ENCODE results near the gene EEF2K. TPM values are rescaled to one million over a fixed set of nuclear protein-coding genes. Genes with fewer than 3 reads are reported as not detected.

EEF2K gene
- total RNA-seq, 3 donors from 2014 or later, result 38.6 to 60.8 (median 39.7) TPM

GRCh38 chr16:22327446-22327775 is 121.3 kb downstream of the EEF2K start:
- intact Hi-C loops (cut with DNase I, micrococcal nuclease), result no loop called here
- TF ChIP-seq, protein P1, sequence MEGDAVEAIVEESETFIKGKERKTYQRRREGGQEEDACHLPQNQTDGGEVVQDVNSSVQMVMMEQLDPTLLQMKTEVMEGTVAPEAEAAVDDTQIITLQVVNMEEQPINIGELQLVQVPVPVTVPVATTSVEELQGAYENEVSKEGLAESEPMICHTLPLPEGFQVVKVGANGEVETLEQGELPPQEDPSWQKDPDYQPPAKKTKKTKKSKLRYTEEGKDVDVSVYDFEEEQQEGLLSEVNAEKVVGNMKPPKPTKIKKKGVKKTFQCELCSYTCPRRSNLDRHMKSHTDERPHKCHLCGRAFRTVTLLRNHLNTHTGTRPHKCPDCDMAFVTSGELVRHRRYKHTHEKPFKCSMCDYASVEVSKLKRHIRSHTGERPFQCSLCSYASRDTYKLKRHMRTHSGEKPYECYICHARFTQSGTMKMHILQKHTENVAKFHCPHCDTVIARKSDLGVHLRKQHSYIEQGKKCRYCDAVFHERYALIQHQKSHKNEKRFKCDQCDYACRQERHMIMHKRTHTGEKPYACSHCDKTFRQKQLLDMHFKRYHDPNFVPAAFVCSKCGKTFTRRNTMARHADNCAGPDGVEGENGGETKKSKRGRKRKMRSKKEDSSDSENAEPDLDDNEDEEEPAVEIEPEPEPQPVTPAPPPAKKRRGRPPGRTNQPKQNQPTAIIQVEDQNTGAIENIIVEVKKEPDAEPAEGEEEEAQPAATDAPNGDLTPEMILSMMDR (IDR thresholded peaks at IDR 0.05), result no peak
- Histone ChIP-seq H3K4me1 (ENCODE audit: low read depth) (peaks cover 2% of the 10 kb centered on the region), H3K9me3 (no peaks in the 10 kb centered on the region), H3K36me3 (ENCODE audit: low read depth) (peaks cover 14% of the 10 kb centered on the region), H3K4me3 (no peak overlapping the region)
- DNase-seq (no peak), ATAC-seq (no peak)

DNA sequence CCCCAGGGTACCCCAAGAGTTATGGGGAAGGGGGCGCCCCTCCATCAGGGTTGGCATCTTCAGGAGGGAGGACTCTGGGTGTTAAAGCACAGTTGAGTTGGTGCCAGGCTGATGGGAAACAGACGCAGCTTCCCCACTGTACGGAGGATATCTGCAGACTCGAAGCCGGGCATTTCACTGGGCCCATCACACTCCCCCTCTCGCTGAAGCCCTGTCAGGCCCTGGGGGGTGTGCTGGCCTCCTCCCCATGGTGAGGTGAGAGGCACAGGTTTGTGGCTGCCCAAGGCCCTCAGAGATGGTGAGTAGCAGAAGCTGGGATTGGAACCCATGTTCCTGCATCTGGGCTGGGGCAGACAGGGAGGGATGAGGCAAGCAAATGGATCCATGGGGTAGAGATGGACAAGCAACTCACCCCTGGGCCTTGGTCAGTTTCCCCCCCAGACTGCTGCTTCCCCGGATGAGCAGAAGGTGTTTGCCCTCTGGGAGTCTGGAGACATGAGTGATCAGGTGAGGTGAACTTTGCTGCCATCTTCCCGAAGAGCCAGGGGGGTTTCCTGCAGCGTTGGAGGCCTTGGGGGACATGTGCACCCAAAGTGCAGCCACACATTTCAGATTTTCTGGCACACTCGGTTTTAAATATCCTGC is 122.1 kb downstream of the EEF2K start:
- TF ChIP-seq, protein P1 (IDR thresholded peaks at IDR 0.05), result no peak
- ATAC-seq (no peak), DNase-seq (no peak)
- Histone ChIP-seq H3K4me3 (no peak overlapping the region), H3K9me3 (no peaks in the 10 kb centered on the region), H3K4me1 (ENCODE audit: low read depth) (peaks cover 2% of the 10 kb centered on the region), H3K36me3 (ENCODE audit: low read depth) (peaks cover 14% of the 10 kb centered on the region)
- intact Hi-C loops (cut with DNase I, micrococcal nuclease), result no loop called here

DNA sequence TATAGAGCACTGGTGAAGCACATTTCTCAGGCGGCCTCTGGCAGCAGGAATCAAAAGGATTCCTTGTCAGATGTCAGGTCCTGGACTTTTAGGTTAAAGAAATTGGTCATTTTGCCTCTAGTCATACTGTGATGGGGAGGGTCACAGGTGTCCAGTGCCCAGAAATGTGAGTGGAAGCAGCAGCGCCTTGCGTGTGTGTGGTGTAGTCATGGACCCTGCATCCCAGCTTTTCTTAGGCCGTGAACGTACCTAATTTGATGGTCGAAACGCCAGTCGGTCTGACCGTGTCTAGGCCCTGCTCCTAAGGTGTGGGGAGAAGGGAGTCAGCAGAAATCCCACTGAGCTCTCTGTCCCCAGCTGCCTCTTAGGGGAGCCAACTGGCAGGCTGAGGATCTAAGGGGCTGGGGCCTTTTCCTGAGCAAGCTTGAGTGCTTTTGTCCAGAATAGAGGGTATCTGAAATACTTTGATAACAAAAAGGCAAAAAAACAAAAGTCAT is 123.2 kb downstream of the EEF2K start:
- peaks cover 14% of the 10 kb centered on the region for H3K36me3 ChIP-seq (ENCODE audit: low read depth)
- no peak for DNase-seq
- no peaks in the 10 kb centered on the region for H3K9me3 ChIP-seq
- intact Hi-C loops (cut with DNase I, micrococcal nuclease), result no loop called here
- no peak for ATAC-seq
- TF ChIP-seq, protein P1 (IDR thresholded peaks at IDR 0.05), result no peak
- H3K4me3 ChIP-seq, result no peak overlapping the region
- H3K4me1 ChIP-seq (ENCODE audit: low read depth), result peaks cover 2% of the 10 kb centered on the region

DNA sequence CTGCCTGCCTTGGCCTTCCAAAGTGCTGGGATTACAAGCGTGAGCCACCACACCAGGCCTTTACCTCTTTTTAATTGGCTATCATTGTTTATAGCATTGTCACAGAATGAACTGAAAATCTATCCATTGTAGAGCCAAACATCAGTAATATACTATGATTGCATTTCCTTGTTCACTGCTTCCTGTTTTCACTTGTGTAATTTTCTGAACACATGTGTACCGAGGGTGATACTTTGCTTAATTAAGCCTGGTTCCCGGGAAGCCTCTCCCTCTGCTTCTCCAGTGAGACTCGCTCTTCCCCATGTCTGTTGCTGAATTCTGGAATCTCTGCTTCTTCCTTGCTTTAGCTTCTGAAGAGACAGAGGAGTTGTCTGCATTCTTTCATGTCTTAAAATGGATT is 124.2 kb downstream of the EEF2K start:
- no peak overlapping the region for H3K4me3 ChIP-seq
- peaks cover 14% of the 10 kb centered on the region for H3K36me3 ChIP-seq (ENCODE audit: low read depth)
- H3K4me1 ChIP-seq (ENCODE audit: low read depth), result peaks cover 2% of the 10 kb centered on the region
- intact Hi-C loops (cut with DNase I, micrococcal nuclease), result no loop called here
- ATAC-seq, result peak; percentile 56
- no peaks in the 10 kb centered on the region for H3K9me3 ChIP-seq
- no peak for DNase-seq
- TF ChIP-seq, protein P1 (IDR thresholded peaks at IDR 0.05), result no peak

- TF ChIP-seq, protein P1 (IDR thresholded peaks at IDR 0.05), result no peak
- H3K4me3 ChIP-seq, result no peak overlapping the region
- peaks cover 2% of the 10 kb centered on the region for H3K4me1 ChIP-seq (ENCODE audit: low read depth)
- DNase-seq, result peak in 1 of 3 donors; percentile 27
- ATAC-seq, result peak; percentile 41
- intact Hi-C loops (cut with DNase I, micrococcal nuclease), result no loop called here
- H3K9me3 ChIP-seq, result peaks cover 14% of the 10 kb centered on the region
- peaks cover 4% of the 10 kb centered on the region for H3K36me3 ChIP-seq (ENCODE audit: low read depth)
Measured at GRCh38 chr16:22333457-22333994, 127.4 kb downstream of the EEF2K start.

Measured in mucosa of descending colon (tissue), 3 donors.